Esophagus (tissue), 2 donors: ENCODE measurements around the gene KHDC1. TPM values are rescaled to one million over a fixed set of nuclear protein-coding genes. Genes with fewer than 3 reads are reported as not detected.
"Not testable (repeated sequence)": the region's sequence is repeated elsewhere in the genome, so short reads cannot be mapped to it uniquely, and the experiment has no call there.

ENCODE experiments used
- H3K27ac ChIP-seq, 2 donors: one replicate each; pipeline ENCODE4 v1.5.1; 2013; ENCODE audit warnings: low read depth in 2 of 2, mild to moderate bottlenecking in 2 of 2, inconsistent platforms in 1 of 2, low read length in 1 of 2, moderate library complexity in 1 of 2
- H3K27me3 ChIP-seq, 2 donors: one replicate each; pipeline ENCODE4 v1.6.1; 2013; ENCODE audit warnings: low read length in 2 of 2, control low read depth in 1 of 2, mild to moderate bottlenecking in 1 of 2; ENCODE audit not compliant: insufficient read depth in 2 of 2, control insufficient read depth in 1 of 2
- H3K36me3 ChIP-seq, 2 donors: one replicate each; pipeline ENCODE4 v1.6.1; 2013; ENCODE audit warnings: low read length in 1 of 2; ENCODE audit not compliant: control insufficient read depth in 2 of 2, insufficient read depth in 2 of 2
- H3K4me1 ChIP-seq, 2 donors: one replicate each; pipeline ENCODE4 v1.6.1; 2013; ENCODE audit warnings: low read length in 1 of 2; ENCODE audit not compliant: control insufficient read depth in 2 of 2, insufficient read depth in 2 of 2
- H3K4me3 ChIP-seq, 2 donors: one replicate each; pipeline ENCODE4 v1.5.1; 2013; ENCODE audit warnings: low read length in 2 of 2, mild to moderate bottlenecking in 2 of 2, low read depth in 1 of 2, moderate library complexity in 1 of 2
- H3K9me3 ChIP-seq, 2 donors: one replicate each; pipeline ENCODE4 v1.6.1; 2013; ENCODE audit warnings: mild to moderate bottlenecking in 2 of 2, low read depth in 1 of 2, low read length in 1 of 2, moderate library complexity in 1 of 2; ENCODE audit not compliant: control insufficient read depth in 2 of 2, insufficient read depth in 1 of 2
- WGBS, 2 donors: extraction: QIAGEN DNeasy Blood & Tissue Kit; methylation state at CpG; one replicate each; pipeline ENCODE4 v1.1.7; 2013; 5-methylcytosine and 5-hydroxymethylcytosine counted together
- polyA plus RNA-seq, 2 donors: library from polyadenylated mRNA; stranded (reverse); fragments of 200-250 nt; gene quantifications; one replicate each; pipeline ENCODE4 v1.2.3, GENCODE V29; 2013
- donor health status: healthy with polysubstance abuse.
- donor health status: Bipolar disorder and iron deficiency.

KHDC1 gene
- polyA plus RNA-seq, 2 donors, result 0.84 to 0.91 TPM

- WGBS, 2 donors, result 94 to 97% methylated on average over 5 of the region's 5 CpGs
- not testable (repeated sequence) for H3K36me3 ChIP-seq, H3K27me3 ChIP-seq, H3K4me3 ChIP-seq, H3K27ac ChIP-seq, H3K9me3 ChIP-seq, H3K4me1 ChIP-seq
Observed at GRCh38 chr6:73254323-73254722, 8.7 kb downstream of the KHDC1 start.

- Histone ChIP-seq H3K27ac (no peak overlapping the region), H3K36me3 (no peaks in the 10 kb centered on the region), H3K4me3 (no peak overlapping the region), H3K4me1 (no peaks in the 10 kb centered on the region), H3K27me3 (no peaks in the 10 kb centered on the region), H3K9me3 (no peaks in the 10 kb centered on the region)
- WGBS, 2 donors, result 96 to 98% methylated on average over 2 of the region's 2 CpGs
Observed at GRCh38 chr6:73252703-73253102, 10.3 kb downstream of the KHDC1 start.

- Histone ChIP-seq H3K4me3 (no peak overlapping the region), H3K4me1 (no peaks in the 10 kb centered on the region), H3K27ac (no peak overlapping the region), H3K36me3 (no peaks in the 10 kb centered on the region), H3K9me3 (no peaks in the 10 kb centered on the region), H3K27me3 (no peaks in the 10 kb centered on the region)
Observed at GRCh38 chr6:73250016-73250415, 13.0 kb downstream of the KHDC1 start.

- Histone ChIP-seq H3K27ac (no peak overlapping the region), H3K4me1 (no peaks in the 10 kb centered on the region), H3K36me3 (no peaks in the 10 kb centered on the region), H3K9me3 (no peaks in the 10 kb centered on the region), H3K27me3 (no peaks in the 10 kb centered on the region), H3K4me3 (no peak overlapping the region)
- 68 to 76% methylated on average over 5 of the region's 5 CpGs for WGBS, 2 donors
Observed at GRCh38 chr6:73248192-73248903, 14.6 kb downstream of the KHDC1 start.

GRCh38 chr6:73242001-73242400, 21.0 kb downstream of the KHDC1 start:
- Histone ChIP-seq H3K27me3 (no peaks in the 10 kb centered on the region), H3K4me1 (no peaks in the 10 kb centered on the region), H3K36me3 (no peaks in the 10 kb centered on the region), H3K27ac (no peak overlapping the region), H3K4me3 (no peak overlapping the region), H3K9me3 (no peaks in the 10 kb centered on the region)
- 80 to 81% methylated on average over 5 of the region's 5 CpGs for WGBS, 2 donors

GRCh38 chr6:73240730-73241129, 22.3 kb downstream of the KHDC1 start:
- H3K4me1 ChIP-seq, result no peaks in the 10 kb centered on the region
- H3K27me3 ChIP-seq, result no peaks in the 10 kb centered on the region
- no peak overlapping the region for H3K4me3 ChIP-seq
- WGBS, 2 donors, result 40 to 65% methylated on average over 4 of the region's 4 CpGs
- no peak overlapping the region for H3K27ac ChIP-seq
- H3K36me3 ChIP-seq, result no peaks in the 10 kb centered on the region
- H3K9me3 ChIP-seq, result no peaks in the 10 kb centered on the region

- no peak overlapping the region for H3K27ac ChIP-seq
- H3K36me3 ChIP-seq, result no peaks in the 10 kb centered on the region
- H3K4me3 ChIP-seq, result no peak overlapping the region
- no peaks in the 10 kb centered on the region for H3K27me3 ChIP-seq
- 78 to 87% methylated on average over 5 of the region's 5 CpGs for WGBS, 2 donors
- H3K9me3 ChIP-seq, result no peaks in the 10 kb centered on the region
- H3K4me1 ChIP-seq, result no peaks in the 10 kb centered on the region
Observed at GRCh38 chr6:73236144-73236750, 26.7 kb downstream of the KHDC1 start.

- H3K27me3 ChIP-seq, result no peaks in the 10 kb centered on the region
- no peaks in the 10 kb centered on the region for H3K4me1 ChIP-seq
- no peak overlapping the region for H3K4me3 ChIP-seq
- H3K36me3 ChIP-seq, result no peaks in the 10 kb centered on the region
- 92 to 93% methylated on average over 1 of the region's 1 CpG for WGBS, 2 donors
- no peaks in the 10 kb centered on the region for H3K9me3 ChIP-seq
- H3K27ac ChIP-seq, result no peak overlapping the region
Observed at GRCh38 chr6:73234733-73235132, 28.3 kb downstream of the KHDC1 start.

- 27 to 64% methylated on average over 3 of the region's 3 CpGs for WGBS, 2 donors
- H3K27ac ChIP-seq, H3K4me3 ChIP-seq, H3K27me3 ChIP-seq, H3K9me3 ChIP-seq, H3K4me1 ChIP-seq, H3K36me3 ChIP-seq: not testable (repeated sequence)
Observed at GRCh38 chr6:73233971-73234370, 29.0 kb downstream of the KHDC1 start.

GRCh38 chr6:73233048-73233447, 29.9 kb downstream of the KHDC1 start:
- H3K27ac ChIP-seq, result no peak overlapping the region
- 86 to 91% methylated on average over 6 of the region's 6 CpGs for WGBS, 2 donors
- no peak overlapping the region for H3K4me3 ChIP-seq
- no peaks in the 10 kb centered on the region for H3K36me3 ChIP-seq
- H3K27me3 ChIP-seq, result no peaks in the 10 kb centered on the region
- no peaks in the 10 kb centered on the region for H3K9me3 ChIP-seq
- no peaks in the 10 kb centered on the region for H3K4me1 ChIP-seq
